IMR-90 (cell line): ENCODE data around the gene DCTN2.

Experiments
- BHLHE40 ChIP-seq: fragments of 150-350 bp; IDR thresholded peaks from 2 replicates; pipeline ENCODE4 v1.6.1; 2016; ENCODE audit warnings: mild to moderate bottlenecking, low read depth, low read length
- CEBPB ChIP-seq: IDR thresholded peaks from 2 replicates; pipeline ENCODE4 v1.6.1; 2012; ENCODE audit warnings: low read depth, low read length, improper control_type of control experiment
- CHD1 ChIP-seq: IDR thresholded peaks from 2 replicates; pipeline ENCODE4 v1.6.1; 2012; ENCODE audit warnings: low read depth, low read length, improper control_type of control experiment
- CTCF ChIP-seq: conservative IDR thresholded peaks from 2 replicates; pipeline ENCODE4 v1.5.1; 2012; ENCODE audit warnings: mild to moderate bottlenecking, low read depth, low read length, improper control_type of control experiment
- ELK1 ChIP-seq: fragments of 150-350 bp; IDR thresholded peaks from 2 replicates; pipeline ENCODE4 v1.6.1; 2016; ENCODE audit warnings: low read depth, mild to moderate bottlenecking, low read length, moderate library complexity, borderline replicate concordance
- FOS ChIP-seq: fragments of 150-350 bp; IDR thresholded peaks from 2 replicates; pipeline ENCODE4 v1.6.1; 2016; ENCODE audit warnings: low read depth, low read length
- MAZ ChIP-seq: IDR thresholded peaks from 2 replicates; pipeline ENCODE4 v1.6.1; 2012; ENCODE audit warnings: low read depth, mild to moderate bottlenecking, low read length, improper control_type of control experiment, moderate library complexity, borderline replicate concordance
- POLR2A ChIP-seq: IDR thresholded peaks from 2 replicates; pipeline ENCODE4 v1.6.1; 2012; ENCODE audit warnings: mild to moderate bottlenecking, low read depth, low read length
- RAD21 ChIP-seq: IDR thresholded peaks from 2 replicates; pipeline ENCODE4 v1.6.1; 2012; ENCODE audit warnings: low read length, improper control_type of control experiment
- RFX5 ChIP-seq: IDR thresholded peaks from 2 replicates; pipeline ENCODE4 v1.8.0; 2012; ENCODE audit warnings: low read depth, mild to moderate bottlenecking, low read length, moderate library complexity
- SMC3 ChIP-seq: fragments of 150-350 bp; IDR thresholded peaks from 2 replicates; pipeline ENCODE4 v1.6.1; 2016; ENCODE audit warnings: low read depth, mild to moderate bottlenecking, antibody characterized with exemption, low read length, moderate library complexity
- TF ChIP-seq, protein P1 (sequence below): fragments of 150-350 bp; IDR thresholded peaks from 2 replicates; pipeline ENCODE4 v1.6.1; 2017; ENCODE audit warnings: mild to moderate bottlenecking, antibody characterized with exemption, low read length, low read depth

GRCh38 chr12:57590479-57590863 lies 43.5 kb upstream of the DCTN2 start:
- TF ChIP-seq SMC3 (no peak), CEBPB (no peak), CTCF (no peak), BHLHE40 (no peak), MAZ (no peak), CHD1 (no peak), POLR2A (no peak), ELK1 (no peak), RFX5 (no peak), RAD21 (no peak), FOS (no peak)
- TF ChIP-seq, protein P1, sequence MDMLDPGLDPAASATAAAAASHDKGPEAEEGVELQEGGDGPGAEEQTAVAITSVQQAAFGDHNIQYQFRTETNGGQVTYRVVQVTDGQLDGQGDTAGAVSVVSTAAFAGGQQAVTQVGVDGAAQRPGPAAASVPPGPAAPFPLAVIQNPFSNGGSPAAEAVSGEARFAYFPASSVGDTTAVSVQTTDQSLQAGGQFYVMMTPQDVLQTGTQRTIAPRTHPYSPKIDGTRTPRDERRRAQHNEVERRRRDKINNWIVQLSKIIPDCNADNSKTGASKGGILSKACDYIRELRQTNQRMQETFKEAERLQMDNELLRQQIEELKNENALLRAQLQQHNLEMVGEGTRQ, result no peak
